ENCODE results near the gene RAB37. TPM values are rescaled to one million over a fixed set of nuclear protein-coding genes. Genes with fewer than 3 reads are reported as not detected.

Gene RAB37
- total RNA-seq, 4 donors from 2014 or later, result under 0.01 to 5.0 (median 1.7) TPM

- intact Hi-C loops (cut with DNase I; ENCODE audit: low total_unique reads), result loop anchor here (10.0 kb wide), 2 partner anchors 117 to 207 kb away; no protein-coding TSS in a partner anchor
- Histone ChIP-seq H3K9me3 (no peaks in the 10 kb centered on the region), H3K4me1 (no peaks in the 10 kb centered on the region), H3K4me3 (peak overlapping the region; percentile 26 to 92), H3K27me3 (no peaks in the 10 kb centered on the region), H3K27ac (peak overlapping the region; percentile 30 to 55), H3K36me3 (no peaks in the 10 kb centered on the region)
- DNase-seq, result no peak
- no peak for TF ChIP-seq POLR2A (IDR thresholded peaks at IDR 0.05)
- peak in 3 of 4 experiments; percentile 3 to 36 (median 36) for TF ChIP-seq CTCF (IDR thresholded peaks at IDR 0.05)
These were observed 11.1 kb downstream of the RAB37 start for GRCh38 chr17:74748279-74748528.

- TF ChIP-seq CTCF (IDR thresholded peaks at IDR 0.05) (peak in 1 of 4 experiments; percentile 6), POLR2A (IDR thresholded peaks at IDR 0.05) (peak; percentile 95)
- no peaks in the 10 kb centered on the region for H3K9me3 ChIP-seq
- intact Hi-C loops (cut with DNase I; ENCODE audit: low total_unique reads), result loop anchor here (10.0 kb wide), 2 partner anchors 116 to 206 kb away; no protein-coding TSS in a partner anchor
- no peaks in the 10 kb centered on the region for H3K36me3 ChIP-seq
- DNase-seq, result peak; percentile 85 to 88
- H3K4me3 ChIP-seq, result peak within 1 kb of the TSS; percentile 62 to 92
- H3K27ac ChIP-seq, result peak within 1 kb of the TSS; percentile 30 to 78
- no peaks in the 10 kb centered on the region for H3K4me1 ChIP-seq
- H3K27me3 ChIP-seq, result no peaks in the 10 kb centered on the region
These were observed 11.6 kb downstream of the RAB37 start, which contains the start of gene NHERF1 for GRCh38 chr17:74748529-74749278. Gene NHERF1, plus strand, starts transcription at chr17:74748628. Its CDS starts 219 bp downstream, at chr17:74748847.

GRCh38 chr17:74749279-74750038, 12.4 kb downstream of the RAB37 start:
- peak overlapping the region; percentile 62 to 92 for H3K4me3 ChIP-seq
- no peaks in the 10 kb centered on the region for H3K27me3 ChIP-seq
- intact Hi-C loops (cut with DNase I; ENCODE audit: low total_unique reads), result loop anchor here (10.0 kb wide), 2 partner anchors 115 to 205 kb away; no protein-coding TSS in a partner anchor
- peak overlapping the region; percentile 30 to 78 for H3K27ac ChIP-seq
- TF ChIP-seq CTCF (IDR thresholded peaks at IDR 0.05) (no peak), POLR2A (IDR thresholded peaks at IDR 0.05) (no peak)
- H3K4me1 ChIP-seq, result no peaks in the 10 kb centered on the region
- DNase-seq, result no peak
- no peaks in the 10 kb centered on the region for H3K36me3 ChIP-seq
- H3K9me3 ChIP-seq, result no peaks in the 10 kb centered on the region

- H3K4me1 ChIP-seq, result no peaks in the 10 kb centered on the region
- TF ChIP-seq CTCF (IDR thresholded peaks at IDR 0.05) (no peak), POLR2A (IDR thresholded peaks at IDR 0.05) (no peak)
- no peaks in the 10 kb centered on the region for H3K36me3 ChIP-seq
- H3K27ac ChIP-seq, result peak overlapping the region in 1 of 2 donors; percentile 78
- intact Hi-C loops (cut with DNase I; ENCODE audit: low total_unique reads), result no loop called here
- DNase-seq, result no peak
- H3K9me3 ChIP-seq, result no peaks in the 10 kb centered on the region
- no peaks in the 10 kb centered on the region for H3K27me3 ChIP-seq
- peak overlapping the region in 1 of 2 donors; percentile 92 for H3K4me3 ChIP-seq
These were observed 12.9 kb downstream of the RAB37 start for GRCh38 chr17:74750039-74750326.
